ENCODE measurements around the gene OR2B6.

DNA sequence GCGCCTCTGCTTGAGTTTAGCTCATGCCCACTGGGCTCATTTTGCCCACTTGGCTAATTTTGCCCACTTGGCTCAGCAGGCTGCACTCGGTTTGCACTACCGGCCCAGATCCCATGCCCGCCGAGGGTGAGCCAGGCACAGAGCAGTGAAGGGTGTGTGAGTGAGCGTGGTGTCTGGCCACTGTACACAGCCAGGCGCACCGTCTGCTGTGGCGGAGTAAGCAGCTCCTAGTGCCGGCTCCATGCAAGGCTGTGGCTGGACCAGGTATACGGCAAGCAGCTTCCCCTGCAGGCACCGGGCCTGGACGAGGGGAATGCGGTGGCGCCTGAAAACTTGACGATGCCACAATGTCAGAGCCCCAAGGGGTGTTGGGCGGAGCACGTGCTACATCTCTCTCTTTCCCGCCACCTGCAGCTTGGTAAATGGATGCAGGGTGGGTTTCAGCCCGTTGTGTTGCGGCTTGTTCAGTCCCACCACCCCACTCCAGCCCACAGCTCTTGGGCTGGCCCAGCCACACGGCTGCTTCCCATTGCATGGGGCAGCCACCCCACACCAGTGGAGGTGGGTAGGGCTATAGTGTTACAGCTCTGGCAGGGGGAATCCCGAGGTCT lies 9.9 kb downstream of the OR2B6 start:
- TF ChIP-seq, protein P1, sequence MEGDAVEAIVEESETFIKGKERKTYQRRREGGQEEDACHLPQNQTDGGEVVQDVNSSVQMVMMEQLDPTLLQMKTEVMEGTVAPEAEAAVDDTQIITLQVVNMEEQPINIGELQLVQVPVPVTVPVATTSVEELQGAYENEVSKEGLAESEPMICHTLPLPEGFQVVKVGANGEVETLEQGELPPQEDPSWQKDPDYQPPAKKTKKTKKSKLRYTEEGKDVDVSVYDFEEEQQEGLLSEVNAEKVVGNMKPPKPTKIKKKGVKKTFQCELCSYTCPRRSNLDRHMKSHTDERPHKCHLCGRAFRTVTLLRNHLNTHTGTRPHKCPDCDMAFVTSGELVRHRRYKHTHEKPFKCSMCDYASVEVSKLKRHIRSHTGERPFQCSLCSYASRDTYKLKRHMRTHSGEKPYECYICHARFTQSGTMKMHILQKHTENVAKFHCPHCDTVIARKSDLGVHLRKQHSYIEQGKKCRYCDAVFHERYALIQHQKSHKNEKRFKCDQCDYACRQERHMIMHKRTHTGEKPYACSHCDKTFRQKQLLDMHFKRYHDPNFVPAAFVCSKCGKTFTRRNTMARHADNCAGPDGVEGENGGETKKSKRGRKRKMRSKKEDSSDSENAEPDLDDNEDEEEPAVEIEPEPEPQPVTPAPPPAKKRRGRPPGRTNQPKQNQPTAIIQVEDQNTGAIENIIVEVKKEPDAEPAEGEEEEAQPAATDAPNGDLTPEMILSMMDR (conservative IDR thresholded peaks at IDR 0.05 in 1 of 2, IDR thresholded peaks at IDR 0.05 in 1 of 2; ENCODE audit: low read depth in 1 of 2, low read length in 2 of 2): no peak
- no peak for TF ChIP-seq EZH2 (IDR thresholded peaks at IDR 0.05; ENCODE audit: low read length, missing control alignments)
